IMR-90 (cell line): ENCODE measurements around the gene AMT. TPM values are rescaled to one million over a fixed set of nuclear protein-coding genes. Genes with fewer than 3 reads are reported as not detected.

Source experiments
- ATAC-seq: fragments of 200-7000 bp; cut with Tn5 transposase; 2 replicates; pipeline ENCODE4 v1.9.1; 2020; ENCODE audit warnings: low read depth, mild to moderate bottlenecking, moderate library complexity
- BruUV-seq: library from RNA; stranded (reverse); fragments of 400-500 nt; replicated peaks from 2 replicates; lab custom pipeline; 2021; lab: Mats Ljungman, UMichigan
- CTCF ChIA-PET: fragments of 300-600 bp; formaldehyde crosslinking; extraction: SDS; loops from one replicate; lab custom pipeline; 2021; ENCODE audit warnings: antibody characterized with exemption; lab: Yijun Ruan, JAX
- POLR2A ChIA-PET: fragments of 300-600 bp; sonication (Branson Sonifier 250); formaldehyde crosslinking; loops from one replicate; lab custom pipeline; 2022; ENCODE audit warnings: antibody characterized with exemption; ENCODE audit not compliant: unreplicated experiment; lab: Charles Lee
- DNase-seq: peaks from one replicate; pipeline ENCODE4 v3.0.0; 2013
- H2AFZ ChIP-seq: replicated peaks from 2 replicates; pipeline ENCODE3; 2013; ENCODE audit warnings: low read length, mild to moderate bottlenecking; ENCODE audit not compliant: poor library complexity
- H2AK5ac ChIP-seq: 2 replicates; pipeline ENCODE4 v1.6.1; 2013; ENCODE audit warnings: low read depth, low read length, inconsistent platforms
- H2AK9ac ChIP-seq: replicated peaks from 2 replicates; pipeline ENCODE3; 2013; ENCODE audit warnings: mild to moderate bottlenecking, low read depth, low read length, moderate library complexity; ENCODE audit not compliant: poor library complexity
- H2BK120ac ChIP-seq: 2 replicates; pipeline ENCODE4 v1.6.1; 2013; ENCODE audit warnings: low read depth, low read length, inconsistent platforms
- H2BK15ac ChIP-seq: 3 replicates; pipeline ENCODE4 v1.6.1; 2013; ENCODE audit warnings: low read depth, low read length, inconsistent platforms
- H2BK20ac ChIP-seq: 2 replicates; pipeline ENCODE4 v1.6.1; 2013; ENCODE audit warnings: low read depth, mild to moderate bottlenecking, inconsistent platforms, low read length, moderate library complexity
- H2BK5ac ChIP-seq: 2 replicates; pipeline ENCODE4 v1.6.1; 2013; ENCODE audit warnings: mild to moderate bottlenecking, low read depth, low read length, inconsistent platforms; ENCODE audit not compliant: poor library complexity, severe bottlenecking
- H3K14ac ChIP-seq: replicated peaks from 2 replicates; pipeline ENCODE4 v1.6.1; 2013; ENCODE audit warnings: low read depth, low read length, inconsistent platforms
- H3K18ac ChIP-seq: 2 replicates; pipeline ENCODE4 v1.6.1; 2013; ENCODE audit warnings: low read depth, low read length, control low read depth
- H3K23ac ChIP-seq: 2 replicates; pipeline ENCODE4 v1.6.1; 2013; ENCODE audit warnings: low read depth, low read length, inconsistent platforms
- H3K27ac ChIP-seq: 2 replicates; pipeline ENCODE4 v1.5.1; 2013; ENCODE audit warnings: mild to moderate bottlenecking, control low read depth, low read length; ENCODE audit not compliant: insufficient read depth
- H3K27me3 ChIP-seq: 2 replicates; pipeline ENCODE4 v1.6.1; 2013; ENCODE audit warnings: low read length; ENCODE audit not compliant: control insufficient read depth, insufficient read depth
- H3K36me3 ChIP-seq: 2 replicates; pipeline ENCODE4 v1.6.1; 2013; ENCODE audit warnings: low read length, mixed read lengths; ENCODE audit not compliant: control insufficient read depth, insufficient read depth
- H3K4ac ChIP-seq: 2 replicates; pipeline ENCODE4 v1.6.1; 2013; ENCODE audit warnings: low read depth, low read length, inconsistent platforms
- H3K4me1 ChIP-seq: 2 replicates; pipeline ENCODE4 v1.6.1; 2013; ENCODE audit warnings: low read length, mixed read lengths; ENCODE audit not compliant: control insufficient read depth, insufficient read depth
- H3K4me2 ChIP-seq: 2 replicates; pipeline ENCODE4 v1.6.1; 2013; ENCODE audit warnings: low read depth, mild to moderate bottlenecking, control low read depth, low read length, moderate library complexity
- H3K4me3 ChIP-seq: 2 replicates; pipeline ENCODE4 v1.5.1; 2013; ENCODE audit warnings: low read depth, mild to moderate bottlenecking, control low read depth, low read length, moderate library complexity; ENCODE audit not compliant: insufficient read depth
- H3K56ac ChIP-seq: 2 replicates; pipeline ENCODE4 v1.6.1; 2013; ENCODE audit warnings: low read length, inconsistent platforms; ENCODE audit not compliant: insufficient read depth; ENCODE audit errors: extremely low read depth
- H3K79me1 ChIP-seq, 2 experiments: 2 replicates each; pipeline ENCODE4 v1.6.1; 2013; ENCODE audit warnings: low read length in 2 of 2, inconsistent platforms in 1 of 2, low read depth in 1 of 2
- H3K9ac ChIP-seq: 2 replicates; pipeline ENCODE4 v1.6.1; 2013; ENCODE audit warnings: low read depth, low read length, control low read depth
- H3K9me1 ChIP-seq: 2 replicates; pipeline ENCODE4 v1.6.1; 2013; ENCODE audit warnings: low read length, inconsistent platforms; ENCODE audit not compliant: insufficient read depth
- H3K9me3 ChIP-seq: 2 replicates; pipeline ENCODE4 v1.6.1; 2013; ENCODE audit warnings: low read length; ENCODE audit not compliant: control insufficient read depth, insufficient read depth
- H4K20me1 ChIP-seq: 2 replicates; pipeline ENCODE4 v1.6.1; 2013; ENCODE audit warnings: low read length, inconsistent platforms; ENCODE audit not compliant: insufficient read depth
- H4K5ac ChIP-seq: 2 replicates; pipeline ENCODE4 v1.6.1; 2013; ENCODE audit warnings: mild to moderate bottlenecking, low read depth, low read length, control low read depth
- H4K8ac ChIP-seq, 2 experiments: 2 replicates each; pipeline ENCODE4 v1.6.1; 2013; ENCODE audit warnings: low read depth in 2 of 2, low read length in 2 of 2, control low read depth in 1 of 2, inconsistent platforms in 1 of 2
- H4K91ac ChIP-seq: 2 replicates; pipeline ENCODE4 v1.6.1; 2013; ENCODE audit warnings: low read depth, low read length, inconsistent platforms; ENCODE audit not compliant: insufficient read depth
- BHLHE40 ChIP-seq: fragments of 150-350 bp; IDR thresholded peaks from 2 replicates; pipeline ENCODE4 v1.6.1; 2016; ENCODE audit warnings: mild to moderate bottlenecking, low read depth, low read length
- CEBPB ChIP-seq: IDR thresholded peaks from 2 replicates; pipeline ENCODE4 v1.6.1; 2012; ENCODE audit warnings: low read depth, low read length, improper control_type of control experiment
- CHD1 ChIP-seq: IDR thresholded peaks from 2 replicates; pipeline ENCODE4 v1.6.1; 2012; ENCODE audit warnings: low read depth, low read length, improper control_type of control experiment
- ELK1 ChIP-seq: fragments of 150-350 bp; IDR thresholded peaks from 2 replicates; pipeline ENCODE4 v1.6.1; 2016; ENCODE audit warnings: low read depth, mild to moderate bottlenecking, low read length, moderate library complexity, borderline replicate concordance
- FOS ChIP-seq: fragments of 150-350 bp; IDR thresholded peaks from 2 replicates; pipeline ENCODE4 v1.6.1; 2016; ENCODE audit warnings: low read depth, low read length
- MAFK ChIP-seq: IDR thresholded peaks from 2 replicates; pipeline ENCODE4 v1.6.1; 2012; ENCODE audit warnings: low read depth, low read length, improper control_type of control experiment
- MAZ ChIP-seq: IDR thresholded peaks from 2 replicates; pipeline ENCODE4 v1.6.1; 2012; ENCODE audit warnings: low read depth, mild to moderate bottlenecking, low read length, improper control_type of control experiment, moderate library complexity, borderline replicate concordance
- MXI1 ChIP-seq: IDR thresholded peaks from 2 replicates; pipeline ENCODE4 v1.6.1; 2012; ENCODE audit warnings: low read depth, mild to moderate bottlenecking, low read length, moderate library complexity, borderline replicate concordance
- NFE2L2 ChIP-seq: fragments of 150-350 bp; IDR thresholded peaks from 2 replicates; pipeline ENCODE4 v1.6.1; 2016; ENCODE audit warnings: low read depth, mild to moderate bottlenecking, low read length
- POLR2A ChIP-seq: IDR thresholded peaks from 2 replicates; pipeline ENCODE4 v1.6.1; 2012; ENCODE audit warnings: mild to moderate bottlenecking, low read depth, low read length
- RAD21 ChIP-seq: IDR thresholded peaks from 2 replicates; pipeline ENCODE4 v1.6.1; 2012; ENCODE audit warnings: low read length, improper control_type of control experiment
- RCOR1 ChIP-seq: IDR thresholded peaks from 2 replicates; pipeline ENCODE4 v1.6.1; 2012; ENCODE audit warnings: mild to moderate bottlenecking, low read length, improper control_type of control experiment; ENCODE audit not compliant: insufficient replicate concordance
- RFX5 ChIP-seq: IDR thresholded peaks from 2 replicates; pipeline ENCODE4 v1.8.0; 2012; ENCODE audit warnings: low read depth, mild to moderate bottlenecking, low read length, moderate library complexity
- SMC3 ChIP-seq: fragments of 150-350 bp; IDR thresholded peaks from 2 replicates; pipeline ENCODE4 v1.6.1; 2016; ENCODE audit warnings: low read depth, mild to moderate bottlenecking, antibody characterized with exemption, low read length, moderate library complexity
- WGBS, 2 experiments: methylation state at CpG; one replicate each; pipeline versions ENCODE4 v1.1.5 to v1.1.7; 2013; ENCODE audit warnings: missing lambda C conversion rate in 2 of 2; ENCODE audit not compliant: insufficient read length in 1 of 2; ENCODE audit errors: extremely low coverage in 2 of 2; 5-methylcytosine and 5-hydroxymethylcytosine counted together
- dilution Hi-C: fragments of 300-500 bp; cut with HindIII; formaldehyde crosslinking; loops from one replicate; pipeline ENCODE4 v1.14.3; 2018; ENCODE audit warnings: low sequenced_read_pairs; ENCODE audit not compliant: unreplicated experiment
- in situ Hi-C: fragments of 300-500 bp; cut with MboI; formaldehyde crosslinking; loops from 3 replicates; pipeline ENCODE4 v1.14.3; 2019; ENCODE audit warnings: low sequenced_read_pairs, inconsistent platforms, mixed read lengths
- intact Hi-C: fragments of 100-400 bp; cut with micrococcal nuclease; formaldehyde crosslinking; loops from 2 replicates; pipeline ENCODE4 v1.10.0; 2022
- polyA plus RNA-seq, 3 experiments: library from polyadenylated mRNA; depleted of rRNA; stranded (reverse); fragments of >200 nt; gene quantifications; 2 replicates each; pipeline ENCODE4 v1.2.3, GENCODE V29; 2012; ENCODE audit warnings: low replicate concordance in 1 of 3
- total RNA-seq: library from RNA; depleted of rRNA; stranded (reverse); fragments of >200 nt; gene quantifications from 2 replicates; pipeline ENCODE4 v1.2.3, GENCODE V29; 2012
- TF ChIP-seq, protein P1 (sequence below): fragments of 150-350 bp; IDR thresholded peaks from 2 replicates; pipeline ENCODE4 v1.6.1; 2017; ENCODE audit warnings: mild to moderate bottlenecking, antibody characterized with exemption, low read length, low read depth
- TF ChIP-seq, protein P2 (sequence below): conservative IDR thresholded peaks from 2 replicates; pipeline ENCODE4 v1.5.1; 2012; ENCODE audit warnings: mild to moderate bottlenecking, low read depth, low read length, improper control_type of control experiment

Gene AMT
- total and polyA plus RNA-seq, 2 of the 4 experiments (the other 2 are of a cell fraction), result 0.36 to 5.5 TPM

DNA sequence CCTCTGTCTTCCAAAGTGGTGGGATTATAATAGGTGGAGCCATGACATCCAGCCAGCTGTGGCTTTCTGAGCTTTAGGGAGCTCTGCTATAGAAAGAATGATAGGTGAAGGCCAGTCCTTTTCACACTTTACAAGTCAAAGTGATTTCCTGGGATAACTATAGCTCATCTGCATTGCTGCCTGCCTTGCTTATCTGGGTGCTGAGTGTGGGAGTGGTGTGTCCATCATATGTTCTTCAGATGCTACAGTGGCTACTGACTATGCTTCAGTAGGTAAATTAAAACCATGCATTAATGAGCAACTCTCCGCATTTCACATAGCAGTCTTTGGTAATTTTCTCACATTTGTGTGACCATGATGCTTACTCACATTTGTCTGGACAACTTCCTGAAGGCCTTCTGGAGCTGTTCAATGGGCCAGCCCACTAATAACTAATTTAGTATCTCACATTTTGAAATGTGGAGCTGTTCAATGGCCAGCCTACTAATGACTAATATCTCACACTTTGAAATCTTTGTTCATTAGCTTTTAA lies 33.9 kb downstream of the AMT start:
- in situ Hi-C loops, result no loop called here
- Histone ChIP-seq H3K56ac (no peak overlapping the region), H2BK120ac (no peak overlapping the region), H4K5ac (no peak overlapping the region), H2BK15ac (no peak overlapping the region), H3K9ac (no peak overlapping the region), H3K9me3 (no peaks in the 10 kb centered on the region), H2AK9ac (no peak overlapping the region), H3K4me2 (no peak overlapping the region), H3K23ac (peak overlapping the region; percentile 1; the same call in 1 of the 2 replicates), H3K27ac (no peak overlapping the region), H3K14ac (no peak overlapping the region), H4K91ac (no peak overlapping the region), H3K4me1 (peaks cover 10% of the 10 kb centered on the region), H3K4ac (no peak overlapping the region), H4K8ac (no peak overlapping the region), H3K4me3 (no peak overlapping the region), H3K9me1 (peaks cover 22% of the 10 kb centered on the region), H3K18ac (no peak overlapping the region), H3K36me3 (peaks cover 10% of the 10 kb centered on the region), H4K20me1 (peaks cover 99% of the 10 kb centered on the region), H2AK5ac (no peak overlapping the region), H2AFZ (no peak overlapping the region), H3K79me1 (peaks cover 0 to 47% of the 10 kb centered on the region in 2 experiments; a peak in 2 of 4 replicates), H3K27me3 (no peaks in the 10 kb centered on the region), H2BK5ac (no peak overlapping the region), H2BK20ac (no peak overlapping the region)
- WGBS, 2 experiments, result 100% methylated on average over 1 of the region's 1 CpG; no CpG with 5 or more reads in 1 of the 2 experiments
- POLR2A ChIA-PET, result no interaction called here
- TF ChIP-seq RFX5 (no peak), NFE2L2 (no peak), MAZ (no peak), MXI1 (no peak), POLR2A (no peak), CHD1 (no peak), MAFK (no peak), ELK1 (no peak), FOS (no peak), BHLHE40 (no peak), RCOR1 (no peak), CEBPB (no peak), SMC3 (no peak), RAD21 (no peak)
- TF ChIP-seq, protein P1, sequence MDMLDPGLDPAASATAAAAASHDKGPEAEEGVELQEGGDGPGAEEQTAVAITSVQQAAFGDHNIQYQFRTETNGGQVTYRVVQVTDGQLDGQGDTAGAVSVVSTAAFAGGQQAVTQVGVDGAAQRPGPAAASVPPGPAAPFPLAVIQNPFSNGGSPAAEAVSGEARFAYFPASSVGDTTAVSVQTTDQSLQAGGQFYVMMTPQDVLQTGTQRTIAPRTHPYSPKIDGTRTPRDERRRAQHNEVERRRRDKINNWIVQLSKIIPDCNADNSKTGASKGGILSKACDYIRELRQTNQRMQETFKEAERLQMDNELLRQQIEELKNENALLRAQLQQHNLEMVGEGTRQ, result no peak
- TF ChIP-seq, protein P2, sequence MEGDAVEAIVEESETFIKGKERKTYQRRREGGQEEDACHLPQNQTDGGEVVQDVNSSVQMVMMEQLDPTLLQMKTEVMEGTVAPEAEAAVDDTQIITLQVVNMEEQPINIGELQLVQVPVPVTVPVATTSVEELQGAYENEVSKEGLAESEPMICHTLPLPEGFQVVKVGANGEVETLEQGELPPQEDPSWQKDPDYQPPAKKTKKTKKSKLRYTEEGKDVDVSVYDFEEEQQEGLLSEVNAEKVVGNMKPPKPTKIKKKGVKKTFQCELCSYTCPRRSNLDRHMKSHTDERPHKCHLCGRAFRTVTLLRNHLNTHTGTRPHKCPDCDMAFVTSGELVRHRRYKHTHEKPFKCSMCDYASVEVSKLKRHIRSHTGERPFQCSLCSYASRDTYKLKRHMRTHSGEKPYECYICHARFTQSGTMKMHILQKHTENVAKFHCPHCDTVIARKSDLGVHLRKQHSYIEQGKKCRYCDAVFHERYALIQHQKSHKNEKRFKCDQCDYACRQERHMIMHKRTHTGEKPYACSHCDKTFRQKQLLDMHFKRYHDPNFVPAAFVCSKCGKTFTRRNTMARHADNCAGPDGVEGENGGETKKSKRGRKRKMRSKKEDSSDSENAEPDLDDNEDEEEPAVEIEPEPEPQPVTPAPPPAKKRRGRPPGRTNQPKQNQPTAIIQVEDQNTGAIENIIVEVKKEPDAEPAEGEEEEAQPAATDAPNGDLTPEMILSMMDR, result no peak
- CTCF ChIA-PET, result no interaction called here
- no peak for DNase-seq
- ATAC-seq, result no peak
- BruUV-seq, result TSS peak; percentile 16
- intact Hi-C loops, result no loop called here
- dilution Hi-C loops, result no loop called here
